Coronary artery (tissue), 2 donors: ENCODE data around the gene KCMF1.

Source experiments
- DNase-seq: peaks from one replicate; pipeline ENCODE4 v3.0.0-alpha.2; 2017; ENCODE audit warnings: low spot score
- H3K27ac ChIP-seq, 2 donors: fragments of 200-600 bp; sonication (generic); one replicate each; pipeline ENCODE4 v1.5.1; 2016 to 2019
- H3K4me3 ChIP-seq: fragments of 200-600 bp; sonication (generic); 2 replicates; pipeline ENCODE4 v1.5.1; 2016; ENCODE audit warnings: mild to moderate bottlenecking, moderate library complexity
- CTCF ChIP-seq: fragments of 200-600 bp; sonication (generic); IDR thresholded peaks from one replicate; pipeline ENCODE4 v1.5.1; 2019; ENCODE audit warnings: antibody characterized with exemption

Gene KCMF1

GRCh38 chr2:85077859-85078419, 107.0 kb downstream of the KCMF1 start:
- DNase-seq: no peak
- no peak for TF ChIP-seq CTCF

GRCh38 chr2:85078536-85078935, 107.6 kb downstream of the KCMF1 start:
- no peak overlapping the region for H3K4me3 ChIP-seq
- no peak overlapping the region for H3K27ac ChIP-seq
- no peak for DNase-seq
- TF ChIP-seq CTCF: no peak

More at GRCh38 chr2:85077859-85078419, 107.0 kb downstream of the KCMF1 start:
- Histone ChIP-seq H3K4me3 (no peak overlapping the region), H3K27ac (no peak overlapping the region)

GRCh38 chr2:85083092-85083491, 112.1 kb downstream of the KCMF1 start:
- DNase-seq: no peak
- H3K27ac ChIP-seq: no peak overlapping the region
- H3K4me3 ChIP-seq: no peak overlapping the region
- no peak for TF ChIP-seq CTCF

GRCh38 chr2:85085563-85085962, 114.6 kb downstream of the KCMF1 start:
- H3K27ac ChIP-seq: no peak overlapping the region
- no peak overlapping the region for H3K4me3 ChIP-seq
- TF ChIP-seq CTCF: no peak
- DNase-seq: no peak

GRCh38 chr2:85087541-85087940, 116.6 kb downstream of the KCMF1 start:
- no peak for TF ChIP-seq CTCF
- no peak overlapping the region for H3K4me3 ChIP-seq
- H3K27ac ChIP-seq: no peak overlapping the region
- no peak for DNase-seq

- no peak for DNase-seq
- Histone ChIP-seq H3K4me3 (no peak overlapping the region), H3K27ac (no peak overlapping the region)
- no peak for TF ChIP-seq CTCF
Measured at GRCh38 chr2:85088921-85089320, 118.0 kb downstream of the KCMF1 start.

- no peak for TF ChIP-seq CTCF
- DNase-seq: no peak
- Histone ChIP-seq H3K27ac (no peak overlapping the region), H3K4me3 (no peak overlapping the region)
Measured at GRCh38 chr2:85089585-85089984, 118.6 kb downstream of the KCMF1 start.
